Measurements from ENCODE around the gene MPPED1. TPM values are rescaled to one million over a fixed set of nuclear protein-coding genes. Genes with fewer than 3 reads are reported as not detected.

MPPED1 gene
- total RNA-seq, 1 experiment from 2014 or later = 0.28 TPM

GRCh38 chr22:43427296-43428004 is 15.6 kb downstream of the MPPED1 start:
- H3T11ph ChIP-seq (ENCODE audit: low read length) = no peak overlapping the region
- no peak overlapping the region for H3K4me2 ChIP-seq (ENCODE audit: insufficient read depth, insufficient read length, low read length)
- no peaks in the 10 kb centered on the region for H3K4me1 ChIP-seq (ENCODE audit: insufficient read depth, low read length)
- no peak overlapping the region for H4K91ac ChIP-seq (ENCODE audit: insufficient read length, low read depth, low read length)
- no peak overlapping the region for H4K5ac ChIP-seq (ENCODE audit: insufficient read length, low read depth, low read length)
- H4K8ac ChIP-seq (replicated peaks; ENCODE audit: insufficient read length, low read depth, low read length) = no peak overlapping the region
- H3K9ac ChIP-seq (ENCODE audit: extremely low read depth, insufficient read length, low read length) = no peak overlapping the region
- no peak overlapping the region for H2AFZ ChIP-seq (ENCODE audit: low read length)
- no peaks in the 10 kb centered on the region for H3K23me2 ChIP-seq (ENCODE audit: insufficient read length, low read depth, low read length, poor library complexity, severe bottlenecking)
- H4K20me1 ChIP-seq (ENCODE audit: control insufficient read depth, insufficient read depth, insufficient read length) = no peaks in the 10 kb centered on the region
- no peak overlapping the region for H2BK12ac ChIP-seq (ENCODE audit: insufficient read length, low read depth, low read length)
- no peak overlapping the region for H3K14ac ChIP-seq (ENCODE audit: insufficient read depth, low read length)
- H3K4me3 Mint-ChIP-seq = no peak overlapping the region
- H3K4me1 Mint-ChIP-seq = peaks cover 0 to 37% of the 10 kb centered on the region in 2 experiments; a peak in 2 of 4 replicates
- H2BK15ac ChIP-seq (ENCODE audit: low read depth, low read length) = no peak overlapping the region
- no peak for DNase-seq
- no peak overlapping the region for H2BK120ac ChIP-seq (ENCODE audit: low read depth, low read length, poor library complexity, severe bottlenecking)
- H2BK5ac ChIP-seq (ENCODE audit: insufficient read length, low read length) = no peak overlapping the region
- no peaks in the 10 kb centered on the region; the same call in 1 of the 2 replicates for H3K27me3 ChIP-seq (ENCODE audit: insufficient read depth, low read length)
- TF ChIP-seq CTCF (conservative IDR thresholded peaks at IDR 0.05) = peak; percentile 50; the same call in 2 of the 3 replicates
- no peak overlapping the region; a peak in 1 of 7 replicates for H3K27ac Mint-ChIP-seq
- H3K27ac ChIP-seq (ENCODE audit: insufficient read length, low read depth, low read length) = no peak overlapping the region
- H3K4ac ChIP-seq (ENCODE audit: low read depth, low read length) = no peak overlapping the region
- no peak overlapping the region for H3K56ac ChIP-seq (ENCODE audit: insufficient read length, low read depth, low read length)
- H2AK5ac ChIP-seq (ENCODE audit: insufficient read length, low read length) = no peak overlapping the region
- H3K9me3 ChIP-seq (ENCODE audit: control insufficient read depth, low read depth, low read length) = no peaks in the 10 kb centered on the region
- no peak overlapping the region for H3K18ac ChIP-seq (ENCODE audit: insufficient read length, low read depth, low read length)
- H3K23ac ChIP-seq (ENCODE audit: insufficient read length, low read depth, low read length) = no peak overlapping the region
- no peaks in the 10 kb centered on the region for H3K36me3 Mint-ChIP-seq (ENCODE audit: insufficient read depth in 1 of 3, low read depth in 3 of 3)
- H3K79me2 ChIP-seq (ENCODE audit: insufficient read depth, low read length) = no peaks in the 10 kb centered on the region
- H3K79me1 ChIP-seq (ENCODE audit: insufficient read depth, low read depth, low read length, poor library complexity, severe bottlenecking) = no peaks in the 10 kb centered on the region
- H3K9me3 Mint-ChIP-seq = no peaks in the 10 kb centered on the region; a peak in 1 of 5 replicates
- WGBS (ENCODE audit: extremely low coverage, insufficient read length, low lambda C conversion rate) = no CpG with 5 or more reads among the region's 23 CpGs
- peaks cover 26% of the 10 kb centered on the region for H3K27me3 Mint-ChIP-seq (ENCODE audit: low read depth)
- no peak overlapping the region for H2BK20ac ChIP-seq (ENCODE audit: low read depth, low read length, poor library complexity, severe bottlenecking)

Data from H9 (cell line).